ENCODE measurements around the gene CRK. TPM values are rescaled to one million over a fixed set of nuclear protein-coding genes. Genes with fewer than 3 reads are reported as not detected.

The CRK gene
- total and polyA plus RNA-seq, 9 donors: 31.7 to 60.6 (median 43.3) TPM

GRCh38 chr17:1481736-1482135, 25.7 kb upstream of the CRK start:
- 73 to 74% (median 74%) methylated on average over 11 of the region's 11 CpGs for WGBS, 3 donors
- no peak for DNase-seq
- H3K4me1 ChIP-seq (ENCODE audit: insufficient read depth): peaks cover 4% of the 10 kb centered on the region
- no peaks in the 10 kb centered on the region for H3K27me3 ChIP-seq
- H3K4me3 ChIP-seq: no peak overlapping the region
- H3K9me3 ChIP-seq: no peaks in the 10 kb centered on the region
- no peak overlapping the region for H3K27ac ChIP-seq
- intact Hi-C loops (cut with DNase I): no loop called here
- TF ChIP-seq POLR2A (IDR thresholded peaks at IDR 0.05) (no peak), CTCF (IDR thresholded peaks at IDR 0.05) (no peak), EP300 (IDR thresholded peaks at IDR 0.05) (no peak)
- no peaks in the 10 kb centered on the region for H3K36me3 ChIP-seq

DNA sequence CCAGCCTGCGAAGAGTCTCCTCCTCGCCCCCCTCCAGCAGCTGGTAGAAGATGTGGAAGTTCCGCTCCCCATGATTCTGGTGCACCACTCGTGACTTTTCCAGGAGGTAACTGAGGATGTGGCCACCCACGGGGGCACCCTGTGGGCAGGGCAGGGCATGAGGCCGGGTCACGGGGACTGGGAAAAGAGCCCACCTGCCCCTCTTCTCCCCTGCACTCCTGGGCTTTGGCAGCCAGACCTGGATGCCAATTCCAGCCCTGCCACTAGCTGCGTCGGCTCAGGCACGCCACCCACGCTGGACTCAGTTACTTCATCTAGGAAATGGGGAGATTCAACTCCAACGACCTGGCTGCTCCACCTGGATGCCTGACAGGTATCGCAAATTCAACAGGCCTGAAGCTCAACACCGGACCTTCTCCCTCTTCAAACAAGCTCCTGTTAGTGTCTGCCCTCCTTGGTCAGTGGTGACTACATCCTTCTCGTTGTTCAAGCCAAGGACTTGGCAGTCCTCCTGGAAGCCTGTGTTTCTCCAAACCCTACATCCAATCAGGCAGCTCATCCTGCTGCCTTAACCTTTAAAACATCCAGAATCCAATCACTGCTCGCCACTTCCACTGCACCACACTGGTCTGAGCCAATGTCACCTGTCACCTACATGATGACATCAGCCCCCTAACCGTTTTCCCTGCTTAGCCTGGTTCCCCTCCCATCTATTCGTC, 24.9 kb upstream of the CRK start:
- intact Hi-C loops (cut with DNase I): no loop called here
- Histone ChIP-seq H3K36me3 (no peaks in the 10 kb centered on the region), H3K4me1 (ENCODE audit: insufficient read depth) (peaks cover 2% of the 10 kb centered on the region), H3K27me3 (no peaks in the 10 kb centered on the region), H3K9me3 (no peaks in the 10 kb centered on the region), H3K27ac (no peak overlapping the region), H3K4me3 (no peak overlapping the region)
- TF ChIP-seq CTCF (IDR thresholded peaks at IDR 0.05) (no peak), EP300 (IDR thresholded peaks at IDR 0.05) (no peak), POLR2A (IDR thresholded peaks at IDR 0.05) (no peak)
- 72 to 79% (median 75%) methylated on average over 18 of the region's 18 CpGs for WGBS, 3 donors
- no peak for DNase-seq

- Histone ChIP-seq H3K27me3 (no peaks in the 10 kb centered on the region), H3K4me3 (no peak overlapping the region), H3K9me3 (no peaks in the 10 kb centered on the region), H3K27ac (no peak overlapping the region), H3K4me1 (ENCODE audit: insufficient read depth) (no peaks in the 10 kb centered on the region), H3K36me3 (no peaks in the 10 kb centered on the region)
- intact Hi-C loops (cut with DNase I): no loop called here
- TF ChIP-seq EP300 (IDR thresholded peaks at IDR 0.05) (no peak), CTCF (IDR thresholded peaks at IDR 0.05) (no peak), POLR2A (IDR thresholded peaks at IDR 0.05) (no peak)
- DNase-seq: no peak
- WGBS, 3 donors: 85 to 89% (median 85%) methylated on average over 26 of the region's 26 CpGs
Observed at GRCh38 chr17:1478418-1478817, 22.4 kb upstream of the CRK start.

GRCh38 chr17:1475321-1475854, 19.4 kb upstream of the CRK start:
- no peak for DNase-seq
- Histone ChIP-seq H3K4me3 (no peak overlapping the region), H3K9me3 (no peaks in the 10 kb centered on the region), H3K27ac (no peak overlapping the region), H3K36me3 (no peaks in the 10 kb centered on the region), H3K27me3 (no peaks in the 10 kb centered on the region), H3K4me1 (ENCODE audit: insufficient read depth) (no peaks in the 10 kb centered on the region)
- 71 to 87% (median 75%) methylated on average over 15 of the region's 15 CpGs for WGBS, 3 donors
- intact Hi-C loops (cut with DNase I): no loop called here
- TF ChIP-seq POLR2A (IDR thresholded peaks at IDR 0.05): no peak
- no peak for TF ChIP-seq CTCF (IDR thresholded peaks at IDR 0.05)
- TF ChIP-seq EP300 (IDR thresholded peaks at IDR 0.05): no peak
